Neural cell (in vitro differentiated cells): ENCODE results near the gene PTCD2. TPM values are rescaled to one million over a fixed set of nuclear protein-coding genes. Genes with fewer than 3 reads are reported as not detected.

Experiments
- H2AFZ ChIP-seq: fragments of 200-600, 300-800 bp; sonication (generic), shearing (Covaris generic); 2 replicates; pipeline ENCODE4 v1.6.0; 2014; ENCODE audit warnings: low read depth, mild to moderate bottlenecking, antibody characterized with exemption, low read length, moderate library complexity
- H3F3A ChIP-seq: fragments of 200-600 bp; shearing (Covaris generic); 2 replicates; pipeline ENCODE4 v1.6.1; 2016; ENCODE audit warnings: mild to moderate bottlenecking, moderate library complexity, mixed read lengths, antibody characterized with exemption, low read length; ENCODE audit not compliant: insufficient read depth, poor library complexity, severe bottlenecking
- H3K27ac ChIP-seq: fragments of 200-600, 300-800 bp; sonication (generic), shearing (Covaris generic); 2 replicates; pipeline ENCODE4 v1.5.1; 2014; ENCODE audit warnings: mild to moderate bottlenecking, low read length, moderate library complexity
- H3K27me3 ChIP-seq: fragments of 300-800, 200-600 bp; sonication (generic), shearing (Covaris generic); 2 replicates; pipeline ENCODE4 v1.6.0; 2014; ENCODE audit warnings: mild to moderate bottlenecking, low read depth, low read length, moderate library complexity; ENCODE audit not compliant: insufficient read depth
- H3K36me3 ChIP-seq: fragments of 300-800, 200-600 bp; sonication (generic), shearing (Covaris generic); 2 replicates; pipeline ENCODE4 v1.5.1; 2014; ENCODE audit warnings: mild to moderate bottlenecking, antibody characterized with exemption, low read length, moderate library complexity; ENCODE audit not compliant: insufficient read depth
- H3K4me2 ChIP-seq: fragments of 300-800, 200-600 bp; sonication (generic), shearing (Covaris generic); 2 replicates; pipeline ENCODE4 v1.6.0; 2014; ENCODE audit warnings: mild to moderate bottlenecking, low read length
- H3K4me3 ChIP-seq: fragments of 300-800, 200-600 bp; sonication (generic), shearing (Covaris generic); 2 replicates; pipeline ENCODE4 v1.5.1; 2014; ENCODE audit warnings: mild to moderate bottlenecking, low read length, moderate library complexity
- H3K79me2 ChIP-seq: fragments of 200-600 bp; shearing (Covaris generic); replicated peaks from 2 replicates; pipeline ENCODE4 v1.6.0; 2014; ENCODE audit warnings: mild to moderate bottlenecking, low read length, moderate library complexity; ENCODE audit not compliant: insufficient read depth
- H3K9ac ChIP-seq: fragments of 300-800, 200-600 bp; sonication (generic), shearing (Covaris generic); 2 replicates; pipeline ENCODE4 v1.6.1; 2016; ENCODE audit warnings: mild to moderate bottlenecking, low read length, mixed read lengths
- H3K9me2 ChIP-seq: fragments of 200-600 bp; shearing (Covaris generic); 2 replicates; pipeline ENCODE4 v1.6.1; 2016; ENCODE audit warnings: mild to moderate bottlenecking, low read length, mixed read lengths; ENCODE audit not compliant: insufficient read depth
- H3K9me3 ChIP-seq: fragments of 200-600, 300-800 bp; sonication (generic), shearing (Covaris generic); 2 replicates; pipeline ENCODE4 v1.6.1; 2016; ENCODE audit warnings: mild to moderate bottlenecking, mixed run types, low read length, moderate library complexity, mixed read lengths
- H4K20me1 ChIP-seq: fragments of 200-600 bp; shearing (Covaris generic); 2 replicates; pipeline ENCODE4 v1.6.1; 2016; ENCODE audit warnings: mild to moderate bottlenecking, mixed run types; ENCODE audit not compliant: insufficient read depth
- EP300 ChIP-seq: fragments of 450-650 bp; conservative IDR thresholded peaks from 2 replicates; pipeline ENCODE4 v1.6.1; 2014; ENCODE audit warnings: antibody characterized with exemption, mild to moderate bottlenecking, moderate library complexity; ENCODE audit not compliant: poor library complexity, severe bottlenecking
- EZH2 ChIP-seq: fragments of 200-600, 300-800 bp; shearing (Covaris generic), sonication (generic); IDR thresholded peaks from 2 replicates; pipeline ENCODE4 v1.6.1; 2014; ENCODE audit warnings: antibody characterized with exemption, low read length, borderline replicate concordance, mild to moderate bottlenecking; ENCODE audit not compliant: insufficient read depth, poor library complexity, severe bottlenecking
- MXI1 ChIP-seq: fragments of 450-650 bp; conservative IDR thresholded peaks from 2 replicates; pipeline ENCODE4 v1.6.1; 2014; ENCODE audit warnings: antibody characterized with exemption, mild to moderate bottlenecking; ENCODE audit not compliant: poor library complexity, severe bottlenecking
- POLR2AphosphoS5 ChIP-seq: IDR thresholded peaks from 2 replicates; pipeline ENCODE4 v1.6.1; 2012
- RAD21 ChIP-seq: fragments of 450-650 bp; conservative IDR thresholded peaks from 2 replicates; pipeline ENCODE4 v1.6.1; 2014; ENCODE audit warnings: antibody characterized with exemption, mild to moderate bottlenecking, moderate library complexity
- SMC3 ChIP-seq: fragments of 450-650 bp; conservative IDR thresholded peaks from 2 replicates; pipeline ENCODE4 v1.6.1; 2014; ENCODE audit warnings: antibody characterized with exemption, mild to moderate bottlenecking, moderate library complexity; ENCODE audit not compliant: poor library complexity
- TAF1 ChIP-seq: IDR thresholded peaks from 2 replicates; pipeline ENCODE4 v1.6.1; 2012; ENCODE audit warnings: low read depth
- polyA plus RNA-seq: library from polyadenylated mRNA; depleted of rRNA; stranded (reverse); fragments of >200 nt; gene quantifications from 2 replicates; pipeline ENCODE4 v1.2.3, GENCODE V29; 2014
- TF ChIP-seq, protein P1 (sequence below): IDR thresholded peaks from 2 replicates; pipeline ENCODE4 v1.6.1; 2012; ENCODE audit warnings: borderline replicate concordance
- TF ChIP-seq, protein P2 (sequence below): fragments of 450-650 bp; IDR thresholded peaks from 2 replicates; pipeline ENCODE4 v1.5.1; 2014; ENCODE audit warnings: antibody characterized with exemption, mild to moderate bottlenecking, moderate library complexity; ENCODE audit not compliant: poor library complexity, severe bottlenecking

Gene PTCD2
- polyA plus RNA-seq, 1 donor from 2014 or later: 4.4 TPM

DNA sequence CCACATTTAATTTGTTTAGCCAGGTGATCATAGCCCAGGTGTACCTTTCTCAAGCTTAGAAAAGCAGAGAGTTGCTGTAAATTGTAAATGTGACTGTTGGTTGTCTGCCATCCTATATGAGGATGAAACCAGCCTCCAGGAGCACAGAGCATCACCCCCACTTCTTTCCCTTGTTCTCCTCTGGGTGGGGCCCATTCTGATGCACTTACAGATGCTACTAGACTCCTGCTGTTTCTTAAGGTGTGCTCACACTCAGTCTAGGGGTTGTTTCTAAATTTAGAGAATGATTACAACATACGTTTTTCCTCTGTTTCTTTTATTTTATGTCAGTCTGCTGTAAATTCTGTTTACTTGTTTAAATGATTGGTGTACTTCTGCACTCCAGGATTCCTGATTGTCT lies 10.5 kb downstream of the PTCD2 start:
- Histone ChIP-seq H3K9me2 (no peaks in the 10 kb centered on the region), H3F3A (no peaks in the 10 kb centered on the region), H3K4me2 (no peak overlapping the region)

DNA sequence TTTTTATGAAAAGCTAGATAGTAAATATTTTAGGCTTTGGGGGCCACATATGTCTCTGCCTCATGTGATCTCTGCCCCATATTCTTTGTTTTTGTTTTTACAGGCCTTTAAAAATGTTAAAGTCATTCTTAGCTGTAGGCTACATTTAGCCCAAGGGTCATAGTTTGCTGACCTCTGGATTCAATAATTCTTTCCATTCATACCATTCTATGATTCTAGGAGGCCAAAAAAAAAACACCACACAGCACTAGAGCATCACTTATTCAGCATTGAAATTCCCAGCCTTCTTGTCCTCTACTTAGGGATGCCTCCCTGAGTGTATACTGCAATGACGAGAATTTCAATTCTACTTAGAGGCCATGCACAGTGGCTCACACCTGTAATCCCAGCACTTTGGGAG lies 17.0 kb downstream of the PTCD2 start:
- Histone ChIP-seq H3K36me3 (no peaks in the 10 kb centered on the region), H3K4me3 (no peak overlapping the region), H3K27me3 (no peaks in the 10 kb centered on the region), H4K20me1 (no peaks in the 10 kb centered on the region), H3K27ac (no peak overlapping the region), H3K9me2 (no peaks in the 10 kb centered on the region), H3K9ac (no peak overlapping the region), H3K79me2 (no peaks in the 10 kb centered on the region), H2AFZ (no peak overlapping the region), H3K9me3 (no peaks in the 10 kb centered on the region), H3K4me2 (no peak overlapping the region), H3F3A (no peaks in the 10 kb centered on the region)
- no peak for TF ChIP-seq EZH2
- TF ChIP-seq, protein P1, sequence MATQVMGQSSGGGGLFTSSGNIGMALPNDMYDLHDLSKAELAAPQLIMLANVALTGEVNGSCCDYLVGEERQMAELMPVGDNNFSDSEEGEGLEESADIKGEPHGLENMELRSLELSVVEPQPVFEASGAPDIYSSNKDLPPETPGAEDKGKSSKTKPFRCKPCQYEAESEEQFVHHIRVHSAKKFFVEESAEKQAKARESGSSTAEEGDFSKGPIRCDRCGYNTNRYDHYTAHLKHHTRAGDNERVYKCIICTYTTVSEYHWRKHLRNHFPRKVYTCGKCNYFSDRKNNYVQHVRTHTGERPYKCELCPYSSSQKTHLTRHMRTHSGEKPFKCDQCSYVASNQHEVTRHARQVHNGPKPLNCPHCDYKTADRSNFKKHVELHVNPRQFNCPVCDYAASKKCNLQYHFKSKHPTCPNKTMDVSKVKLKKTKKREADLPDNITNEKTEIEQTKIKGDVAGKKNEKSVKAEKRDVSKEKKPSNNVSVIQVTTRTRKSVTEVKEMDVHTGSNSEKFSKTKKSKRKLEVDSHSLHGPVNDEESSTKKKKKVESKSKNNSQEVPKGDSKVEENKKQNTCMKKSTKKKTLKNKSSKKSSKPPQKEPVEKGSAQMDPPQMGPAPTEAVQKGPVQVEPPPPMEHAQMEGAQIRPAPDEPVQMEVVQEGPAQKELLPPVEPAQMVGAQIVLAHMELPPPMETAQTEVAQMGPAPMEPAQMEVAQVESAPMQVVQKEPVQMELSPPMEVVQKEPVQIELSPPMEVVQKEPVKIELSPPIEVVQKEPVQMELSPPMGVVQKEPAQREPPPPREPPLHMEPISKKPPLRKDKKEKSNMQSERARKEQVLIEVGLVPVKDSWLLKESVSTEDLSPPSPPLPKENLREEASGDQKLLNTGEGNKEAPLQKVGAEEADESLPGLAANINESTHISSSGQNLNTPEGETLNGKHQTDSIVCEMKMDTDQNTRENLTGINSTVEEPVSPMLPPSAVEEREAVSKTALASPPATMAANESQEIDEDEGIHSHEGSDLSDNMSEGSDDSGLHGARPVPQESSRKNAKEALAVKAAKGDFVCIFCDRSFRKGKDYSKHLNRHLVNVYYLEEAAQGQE: no peak
- no peak for TF ChIP-seq EP300
- TF ChIP-seq, protein P2, sequence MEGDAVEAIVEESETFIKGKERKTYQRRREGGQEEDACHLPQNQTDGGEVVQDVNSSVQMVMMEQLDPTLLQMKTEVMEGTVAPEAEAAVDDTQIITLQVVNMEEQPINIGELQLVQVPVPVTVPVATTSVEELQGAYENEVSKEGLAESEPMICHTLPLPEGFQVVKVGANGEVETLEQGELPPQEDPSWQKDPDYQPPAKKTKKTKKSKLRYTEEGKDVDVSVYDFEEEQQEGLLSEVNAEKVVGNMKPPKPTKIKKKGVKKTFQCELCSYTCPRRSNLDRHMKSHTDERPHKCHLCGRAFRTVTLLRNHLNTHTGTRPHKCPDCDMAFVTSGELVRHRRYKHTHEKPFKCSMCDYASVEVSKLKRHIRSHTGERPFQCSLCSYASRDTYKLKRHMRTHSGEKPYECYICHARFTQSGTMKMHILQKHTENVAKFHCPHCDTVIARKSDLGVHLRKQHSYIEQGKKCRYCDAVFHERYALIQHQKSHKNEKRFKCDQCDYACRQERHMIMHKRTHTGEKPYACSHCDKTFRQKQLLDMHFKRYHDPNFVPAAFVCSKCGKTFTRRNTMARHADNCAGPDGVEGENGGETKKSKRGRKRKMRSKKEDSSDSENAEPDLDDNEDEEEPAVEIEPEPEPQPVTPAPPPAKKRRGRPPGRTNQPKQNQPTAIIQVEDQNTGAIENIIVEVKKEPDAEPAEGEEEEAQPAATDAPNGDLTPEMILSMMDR: no peak
- no peak for TF ChIP-seq SMC3
- no peak for TF ChIP-seq MXI1
- no peak for TF ChIP-seq TAF1
- no peak for TF ChIP-seq RAD21
- no peak for TF ChIP-seq POLR2AphosphoS5

More for the DNA sequence above, 10.5 kb downstream of the PTCD2 start:
- H3K9me3 ChIP-seq: no peaks in the 10 kb centered on the region
- H3K79me2 ChIP-seq: no peaks in the 10 kb centered on the region
- H3K36me3 ChIP-seq: no peaks in the 10 kb centered on the region
- H3K4me3 ChIP-seq: no peak overlapping the region
- H4K20me1 ChIP-seq: no peaks in the 10 kb centered on the region
- no peak overlapping the region for H3K9ac ChIP-seq
- H2AFZ ChIP-seq: no peak overlapping the region
- H3K27me3 ChIP-seq: no peaks in the 10 kb centered on the region
- H3K27ac ChIP-seq: no peak overlapping the region
- TF ChIP-seq MXI1: no peak
- no peak for TF ChIP-seq RAD21
- TF ChIP-seq POLR2AphosphoS5: no peak
- TF ChIP-seq EZH2: no peak

- no peak overlapping the region for H3K4me3 ChIP-seq
- H3K27me3 ChIP-seq: no peaks in the 10 kb centered on the region
- no peaks in the 10 kb centered on the region for H4K20me1 ChIP-seq
- no peak overlapping the region for H3K9ac ChIP-seq
- no peaks in the 10 kb centered on the region for H3K36me3 ChIP-seq
- no peak overlapping the region for H3K4me2 ChIP-seq
- TF ChIP-seq TAF1 (no peak), EP300 (no peak), SMC3 (no peak), MXI1 (no peak), POLR2AphosphoS5 (no peak), RAD21 (no peak), EZH2 (no peak)
- TF ChIP-seq, protein P1: no peak
- TF ChIP-seq, protein P2: no peak
- no peaks in the 10 kb centered on the region for H3F3A ChIP-seq
- H3K79me2 ChIP-seq: no peaks in the 10 kb centered on the region
- H3K9me2 ChIP-seq: no peaks in the 10 kb centered on the region
- H3K9me3 ChIP-seq: no peaks in the 10 kb centered on the region
- H2AFZ ChIP-seq: no peak overlapping the region
- H3K27ac ChIP-seq: no peak overlapping the region
Measured at GRCh38 chr5:72338689-72339209, 18.6 kb downstream of the PTCD2 start.
